A549 (cell line): ENCODE measurements around the gene CEACAM16. TPM values are rescaled to one million over a fixed set of nuclear protein-coding genes. Genes with fewer than 3 reads are reported as not detected.

Experiments
- ATAC-seq, 2 experiments: fragments of 200-7000 bp in 1 of 2; fragments of >200 bp in 1 of 2; cut with Nextera tagmentation in 1 of 2; cut with Tn5 transposase in 1 of 2; 3 replicates each; pipeline versions ENCODE4 v1.8.0 to v1.9.1; 2018 to 2020; ENCODE audit warnings: mild to moderate bottlenecking in 1 of 2, moderate library complexity in 1 of 2
- CTCF ChIA-PET: fragments of 300-600 bp; sonication (Branson Sonifier 250); formaldehyde crosslinking; extraction: SDS; loops from one replicate; lab custom pipeline; 2021; ENCODE audit warnings: antibody characterized with exemption, inconsistent platforms; lab: Yijun Ruan, JAX
- POLR2A ChIA-PET: fragments of 350-600 bp; formaldehyde crosslinking; extraction: SDS; loops from one replicate; lab custom pipeline; 2021; ENCODE audit warnings: antibody characterized with exemption, inconsistent platforms; lab: Yijun Ruan, JAX
- DNase-seq, 2 experiments: peaks; one replicate each; pipeline versions ENCODE4 v3.0.0 to v3.0.0-alpha.2; 2011 to 2016; ENCODE audit warnings: low read depth in 1 of 2, low spot score in 1 of 2
- FAIRE-seq: peaks from 2 replicates; lab custom pipeline; 2011; peaks lifted over from hg19 to GRCh38; lab: Jason Lieb, UNC
- H3K27ac ChIP-seq, 2 experiments: fragments of >200 bp; sonication (Bioruptor Twin); formaldehyde crosslinking; 3 replicates each; pipeline ENCODE4 v1.5.1; 2016 to 2017
- H3K4me1 ChIP-seq: fragments of >200 bp; sonication (Bioruptor Twin); formaldehyde crosslinking; 3 replicates; pipeline ENCODE4 v1.6.1; 2016
- H3K4me2 ChIP-seq: fragments of >200 bp; sonication (Bioruptor Twin); formaldehyde crosslinking; 3 replicates; pipeline ENCODE4 v1.6.1; 2016
- H3K4me3 ChIP-seq: fragments of >200 bp; sonication (Bioruptor Twin); formaldehyde crosslinking; 3 replicates; pipeline ENCODE4 v1.5.1; 2016
- H3K9me3 ChIP-seq: fragments of >200 bp; sonication (Bioruptor Twin); formaldehyde crosslinking; 3 replicates; pipeline ENCODE4 v1.6.1; 2016
- CEBPB ChIP-seq, 2 experiments: fragments of >200 bp in 1 of 2; sonication (Bioruptor Twin) in 1 of 2; formaldehyde crosslinking in 1 of 2; IDR thresholded peaks; 2 replicates each; pipeline ENCODE4 v1.6.1; 2012 to 2016
- ELK1 ChIP-seq: fragments of 150-350 bp; IDR thresholded peaks from 2 replicates; pipeline ENCODE4 v1.6.1; 2014; ENCODE audit warnings: low read depth, mild to moderate bottlenecking, low read length
- ESRRA ChIP-seq: fragments of 150-350 bp; IDR thresholded peaks from 2 replicates; pipeline ENCODE4 v1.6.1; 2014; ENCODE audit warnings: mild to moderate bottlenecking, low read length, borderline replicate concordance
- GATA3 ChIP-seq: IDR thresholded peaks from 2 replicates; pipeline ENCODE4 v1.6.1; 2012; ENCODE audit warnings: borderline replicate concordance
- HMGXB4 ChIP-seq: fragments of 250-450 bp; sonication (Bioruptor Pico); IDR thresholded peaks from 2 replicates; pipeline ENCODE4 v1.5.0; 2021; ENCODE audit warnings: mild to moderate bottlenecking, moderate library complexity, borderline replicate concordance
- HOXB5 ChIP-seq: fragments of 250-450 bp; sonication (Bioruptor Pico); IDR thresholded peaks from 2 replicates; pipeline ENCODE4 v1.5.0; 2020; ENCODE audit warnings: mild to moderate bottlenecking, moderate library complexity
- JUN ChIP-seq, 2 experiments: fragments of >200 bp; sonication (Bioruptor Twin); formaldehyde crosslinking; IDR thresholded peaks; 2 replicates in 1 of 2; 3 replicates in 1 of 2; pipeline ENCODE4 v1.6.1; 2016 to 2017
- MYC ChIP-seq: IDR thresholded peaks from 2 replicates; pipeline ENCODE4 v1.6.1; 2012; ENCODE audit warnings: mild to moderate bottlenecking, inconsistent platforms, low read length, improper control_type of control experiment, borderline replicate concordance
- NR3C1 ChIP-seq: fragments of >200 bp; sonication (Bioruptor Twin); formaldehyde crosslinking; IDR thresholded peaks from 3 replicates; pipeline ENCODE4 v1.6.1; 2017
- POLR2AphosphoS2 ChIP-seq: conservative IDR thresholded peaks from 2 replicates; pipeline ENCODE4 v1.6.1; 2012; ENCODE audit warnings: low read length, improper control_type of control experiment, inconsistent platforms
- SMC3 ChIP-seq: fragments of >200 bp; sonication (Bioruptor Twin); formaldehyde crosslinking; IDR thresholded peaks from 3 replicates; pipeline ENCODE4 v1.6.1; 2018; ENCODE audit warnings: inconsistent platforms
- SREBF2 ChIP-seq: fragments of 450-650 bp; IDR thresholded peaks from 2 replicates; pipeline ENCODE4 v1.6.1; 2014; ENCODE audit warnings: mild to moderate bottlenecking, moderate library complexity
- TFCP2L1 ChIP-seq: fragments of 250-450 bp; sonication (Bioruptor Pico); IDR thresholded peaks from 2 replicates; pipeline ENCODE4 v1.5.0; 2021; ENCODE audit warnings: mild to moderate bottlenecking
- USF2 ChIP-seq: fragments of 450-650 bp; IDR thresholded peaks from 2 replicates; pipeline ENCODE4 v1.6.1; 2014; ENCODE audit warnings: antibody characterized with exemption
- ZC3H11A ChIP-seq: fragments of 450-650 bp; IDR thresholded peaks from 2 replicates; pipeline ENCODE4 v1.6.1; 2014; ENCODE audit warnings: antibody characterized with exemption, mild to moderate bottlenecking
- WGBS: methylation state at CpG from one replicate; pipeline ENCODE4 v1.1.6; 2017; ENCODE audit errors: missing lambda C conversion rate; 5-methylcytosine and 5-hydroxymethylcytosine counted together
- polyA plus RNA-seq, 4 experiments: library from polyadenylated mRNA; depleted of rRNA in 3 of 4; stranded (reverse); fragments of >200 nt; fragmentation: RNase III in 1 of 4; extraction: RNeasy Plus Mini Kit Qiagen cat#74134 plus additional on column Dnase treatment in 1 of 4; gene quantifications; 2 replicates in 3 of 4; 3 replicates in 1 of 4; pipeline ENCODE4 v1.2.3, GENCODE V29; 2011 to 2017

The CEACAM16 gene
- polyA plus RNA-seq, 2 of the 4 experiments (the other 2 are of a cell fraction) = not detected

GRCh38 chr19:44754750-44755080 lies 55.8 kb downstream of the CEACAM16 start (continued):
- no peak for TF ChIP-seq USF2
- TF ChIP-seq JUN (IDR thresholded peaks at IDR 0.05) = peak in 1 of 2 experiments; percentile 11; a peak in 1 of 5 replicates
- TF ChIP-seq SMC3 = no peak

- Histone ChIP-seq H3K27ac (peak overlapping the region; percentile 92 to 99), H3K4me3 (peak overlapping the region; percentile 95; the same call in 2 of the 3 replicates), H3K4me2 (peak overlapping the region; percentile 92), H3K9me3 (no peaks in the 10 kb centered on the region), H3K4me1 (peaks cover 89% of the 10 kb centered on the region)
- ATAC-seq (no peak), FAIRE-seq (no peak), DNase-seq (no peak)
- POLR2A ChIA-PET = interaction anchor here (2.6 kb wide), 1 partner anchor 31 kb away, joined by 33 read pairs; no protein-coding TSS in a partner anchor
- TF ChIP-seq ESRRA (peak; percentile 34; the same call in 1 of the 2 replicates), HMGXB4 (no peak), TFCP2L1 (peak; percentile 43; the same call in 1 of the 2 replicates)
- 87% methylated on average over 4 of the region's 4 CpGs for WGBS
- CTCF ChIA-PET = interaction anchor here (1.3 to 48.5 kb wide), 6 partner anchors 13 to 167 kb away, joined by 4 to 1899 read pairs (median 12); no protein-coding TSS in a partner anchor
Observed at GRCh38 chr19:44755219-44755618, 56.3 kb downstream of the CEACAM16 start.

- TF ChIP-seq HOXB5 (no peak), JUN (IDR thresholded peaks at IDR 0.05) (0 out of 5 replicates have a peak, but pooled peaks of 1 of the 2 experiments have one; percentile 1), ELK1 (no peak), GATA3 (no peak), HMGXB4 (no peak), POLR2AphosphoS2 (peak; percentile 65; the same call in 1 of the 2 replicates), TFCP2L1 (peak; percentile 65; the same call in 1 of the 2 replicates), ZC3H11A (no peak), SREBF2 (no peak), CEBPB (IDR thresholded peaks at IDR 0.05) (no peak), MYC (no peak), NR3C1 (no peak)
- ChIA-PET POLR2A (no interaction called here), CTCF (interaction anchor here (0.6 to 48.5 kb wide), 7 partner anchors 12 to 256 kb away, joined by 3 to 1899 read pairs (median 5); partner anchors contain the start of gene ZNF180)
- WGBS = 93% methylated on average over 7 of the region's 7 CpGs
- FAIRE-seq = no peak
- Histone ChIP-seq H3K4me3 (no peak overlapping the region), H3K4me2 (peak overlapping the region; percentile 92), H3K4me1 (peaks cover 80% of the 10 kb centered on the region), H3K27ac (peak overlapping the region; percentile 92 to 99), H3K9me3 (no peaks in the 10 kb centered on the region)
- DNase-seq = no peak
- ATAC-seq = no peak
Observed at GRCh38 chr19:44756089-44756562, 57.2 kb downstream of the CEACAM16 start.
